G401.6 (cell line): Measurements from ENCODE around the gene ABCC5.
"Not testable (repeated sequence)": the region's sequence is repeated elsewhere in the genome, so short reads cannot be mapped to it uniquely, and the experiment has no call there.

Experiments used
- FAIRE-seq: peaks from 2 replicates; lab custom pipeline; 2012; peaks lifted over from hg19 to GRCh38; lab: Jason Lieb, UNC

Gene ABCC5

DNA sequence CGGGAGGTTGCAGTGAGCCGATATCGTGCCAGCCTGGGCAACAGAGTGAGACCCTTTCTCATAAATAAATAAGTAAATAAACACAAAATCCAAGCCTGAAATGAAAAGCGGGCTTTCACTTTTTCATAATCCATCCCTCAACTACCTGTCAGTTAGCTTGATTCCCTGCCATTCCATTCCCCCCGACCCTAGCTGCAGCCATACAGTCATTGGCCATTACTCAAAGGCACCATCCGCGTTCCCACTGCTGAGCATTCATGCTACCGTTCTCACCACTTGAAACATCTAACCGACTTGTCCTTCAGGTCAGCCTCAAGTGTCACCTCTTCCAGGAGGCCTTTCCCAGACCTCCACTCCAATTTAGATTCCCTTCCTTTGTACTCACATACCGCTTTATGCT lies 131.9 kb downstream of the ABCC5 start:
- no peak for FAIRE-seq

DNA sequence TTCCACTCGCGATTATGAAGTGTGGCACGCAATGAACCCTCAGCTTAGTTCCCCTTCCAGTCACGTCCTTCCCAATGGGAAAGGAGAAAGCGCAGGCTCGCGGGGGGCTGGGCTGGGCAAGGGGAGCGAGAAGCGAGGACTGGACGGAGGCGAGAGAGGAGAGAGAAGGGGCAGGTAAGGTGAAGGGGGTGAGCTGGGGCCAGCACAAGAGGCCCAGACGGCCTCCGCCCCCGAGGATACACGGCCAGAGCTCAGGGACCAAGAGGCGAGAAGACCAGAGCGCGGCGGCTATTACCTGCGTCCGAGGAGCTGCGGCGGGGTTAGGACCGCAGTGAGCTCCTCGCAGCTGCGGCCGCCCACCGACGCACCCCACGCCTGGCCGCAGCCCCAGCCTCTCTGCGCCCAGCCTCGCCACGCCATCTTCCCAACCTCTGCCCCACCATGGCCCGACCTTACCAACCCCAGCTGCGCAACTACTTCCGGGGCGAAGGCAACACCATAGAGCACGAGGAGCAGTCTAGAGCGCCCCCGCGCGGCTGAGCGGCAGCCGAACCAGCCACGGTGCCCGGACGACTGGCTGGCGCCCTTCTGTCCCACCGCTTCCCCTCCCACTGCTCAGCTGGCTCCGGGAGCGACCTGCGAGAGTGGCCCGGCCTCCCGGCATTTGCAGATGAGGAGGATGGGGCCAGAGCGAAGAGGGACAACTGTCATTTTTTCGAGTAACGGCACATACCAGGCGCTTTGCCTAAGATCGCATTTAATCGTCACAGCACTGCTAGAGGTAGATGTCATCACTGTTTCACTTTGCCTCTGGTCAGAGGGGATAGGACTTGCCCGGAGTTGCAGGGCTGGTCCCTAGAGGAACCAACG lies 133.0 kb downstream of the ABCC5 start, which contains the start of gene PARL:
Gene PARL (minus strand): TSS at position 454 of the 870 bp plus-strand sequence. CDS start 34 bp downstream, at position 420.
- no peak for FAIRE-seq

DNA sequence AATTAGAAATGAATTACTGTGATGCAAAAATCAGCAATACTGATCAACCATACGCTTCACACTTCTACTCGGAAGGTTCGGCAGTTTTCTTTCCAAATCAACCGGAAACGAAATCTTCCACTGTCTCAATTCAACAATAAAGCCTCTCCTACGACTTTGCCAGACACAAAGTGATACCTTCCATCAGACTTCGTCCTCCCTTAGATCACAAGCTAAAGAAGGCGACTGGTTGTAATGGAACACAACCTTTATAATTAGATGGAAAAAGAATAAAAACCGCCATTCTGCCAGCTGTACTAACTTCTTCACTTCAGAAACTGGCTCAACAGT lies 133.6 kb downstream of the ABCC5 start:
- no peak for FAIRE-seq

DNA sequence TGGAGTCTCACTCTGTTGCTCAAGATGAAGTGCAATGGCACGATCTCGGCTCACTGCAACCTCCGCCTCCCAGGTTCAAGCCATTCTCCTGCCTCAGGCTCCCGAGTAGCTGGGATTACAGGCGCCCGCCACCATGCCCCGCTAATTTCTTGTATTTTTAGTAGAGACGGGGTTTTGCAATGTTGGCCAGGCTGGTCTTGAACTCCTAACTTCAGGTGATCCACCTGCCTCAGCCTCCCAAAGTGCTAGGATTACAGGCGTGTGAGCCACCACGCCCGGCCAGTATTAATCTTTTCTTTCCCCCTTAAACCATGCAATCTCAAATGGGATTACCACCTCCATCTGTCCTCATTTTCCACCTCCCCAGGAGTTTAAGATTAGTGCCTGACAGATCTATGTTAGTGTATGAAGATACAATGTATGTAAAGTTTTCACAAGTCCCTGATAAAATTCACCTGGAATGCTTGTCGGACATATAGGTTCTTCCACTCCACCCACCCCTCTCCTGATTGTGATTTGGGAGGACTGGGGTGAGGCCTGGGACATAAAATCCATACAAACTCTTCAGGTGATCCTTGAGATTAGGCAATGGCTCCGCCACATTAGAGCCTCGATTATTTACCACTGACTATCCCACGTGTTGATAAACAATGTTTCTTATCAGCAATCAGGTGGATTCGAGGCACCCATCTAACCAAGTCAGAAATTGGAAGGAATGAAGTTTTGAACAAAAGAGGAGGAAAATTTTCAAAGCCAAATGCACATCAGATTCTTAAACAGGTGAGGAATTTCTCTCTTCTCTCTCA lies 134.2 kb downstream of the ABCC5 start:
- no peak for FAIRE-seq

DNA sequence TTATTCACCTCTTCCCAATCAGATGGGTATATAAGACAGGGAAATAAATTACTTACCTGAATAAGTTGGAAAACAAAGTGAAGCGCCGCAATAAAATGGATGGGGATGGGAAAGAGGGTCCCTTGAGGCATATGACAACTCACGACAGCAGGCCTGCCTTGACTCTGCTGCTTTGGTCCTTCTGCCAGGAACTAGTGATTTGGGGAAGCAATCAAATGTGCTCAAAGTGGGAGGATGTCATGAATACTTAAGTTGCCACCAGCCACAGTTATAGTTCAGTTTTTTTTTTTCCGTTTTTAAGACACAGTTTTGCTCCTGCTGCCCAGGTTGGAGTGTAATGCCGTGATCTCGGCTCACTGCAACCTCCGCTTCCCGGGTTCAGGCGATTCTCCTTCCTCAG lies 137.6 kb downstream of the ABCC5 start:
- no peak for FAIRE-seq

DNA sequence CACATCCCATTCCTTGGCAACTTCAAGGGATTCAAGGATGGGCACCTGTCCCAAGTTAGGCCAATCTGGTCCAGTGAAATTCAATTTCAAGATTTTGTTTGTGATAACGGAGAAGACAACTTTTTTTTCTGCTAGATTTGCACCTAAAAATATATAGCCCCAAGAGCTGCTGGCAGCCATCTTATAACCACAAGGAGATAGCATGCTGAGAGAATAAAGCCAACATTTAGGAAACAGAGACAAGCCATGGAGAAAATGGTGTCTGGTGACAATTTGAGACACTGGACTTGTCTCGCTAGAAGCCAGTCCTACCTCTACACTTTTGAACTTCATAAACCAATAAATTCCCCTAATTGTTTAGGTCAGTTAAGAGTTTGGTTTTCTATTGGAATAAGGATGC lies 138.4 kb downstream of the ABCC5 start:
- no peak for FAIRE-seq

DNA sequence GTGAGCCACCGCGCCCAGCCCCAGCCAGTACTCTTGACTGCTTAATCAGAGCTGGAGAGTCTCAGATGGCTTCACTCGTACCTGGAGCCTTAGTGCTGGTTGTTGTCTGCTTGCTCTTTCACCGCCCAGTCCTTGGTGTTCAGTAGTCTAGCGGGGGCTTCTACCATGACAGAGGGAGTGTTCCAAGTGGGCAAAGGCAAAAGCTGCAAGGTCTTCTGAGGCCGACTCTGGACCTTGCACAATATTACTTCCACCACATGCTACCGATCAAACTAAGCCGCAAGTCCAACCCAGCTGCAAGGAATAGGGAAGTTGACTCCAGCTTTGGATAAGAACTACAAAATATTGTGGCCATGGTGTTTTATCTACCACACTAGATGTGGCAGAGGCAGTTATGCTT lies 139.6 kb downstream of the ABCC5 start:
- no peak for FAIRE-seq

DNA sequence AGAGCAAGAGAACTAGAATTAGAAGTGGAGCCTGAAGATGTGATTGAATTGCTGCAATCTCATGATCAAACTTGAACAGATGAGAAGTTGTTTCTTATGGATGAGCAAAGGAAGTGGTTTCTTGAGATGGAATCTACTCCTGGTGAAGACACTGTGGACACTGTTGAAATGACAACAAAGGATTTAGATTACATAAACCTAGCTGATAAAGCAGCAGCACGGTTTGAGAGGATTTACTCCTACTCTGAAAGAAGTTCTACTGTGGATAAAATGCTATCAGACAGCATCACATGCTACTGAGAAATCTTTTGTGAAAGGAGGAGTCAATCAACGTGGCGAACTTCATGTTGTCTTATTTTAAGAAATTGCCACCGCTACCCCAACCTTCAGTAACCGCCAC lies 140.5 kb downstream of the ABCC5 start:
- not testable (repeated sequence) for FAIRE-seq

DNA sequence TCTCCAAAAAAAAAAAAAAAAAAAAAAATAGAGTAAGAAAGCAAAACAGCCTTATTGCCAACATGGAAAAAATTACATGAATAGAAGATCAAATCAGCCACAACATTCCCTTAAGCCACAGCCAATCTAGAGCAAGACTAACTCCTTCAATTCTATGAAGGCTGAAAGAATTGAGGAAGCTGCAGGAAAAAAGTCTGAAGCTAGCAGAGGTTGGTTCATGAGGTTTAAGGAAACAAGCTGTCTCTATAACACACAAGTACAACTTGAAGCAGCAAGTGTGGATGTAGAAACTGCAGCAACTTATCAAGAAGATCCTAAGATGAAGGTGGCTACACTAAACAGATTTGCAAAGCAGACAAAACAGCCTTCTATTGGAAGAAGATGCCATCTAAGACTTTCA lies 142.3 kb downstream of the ABCC5 start:
- FAIRE-seq, result no peak

DNA sequence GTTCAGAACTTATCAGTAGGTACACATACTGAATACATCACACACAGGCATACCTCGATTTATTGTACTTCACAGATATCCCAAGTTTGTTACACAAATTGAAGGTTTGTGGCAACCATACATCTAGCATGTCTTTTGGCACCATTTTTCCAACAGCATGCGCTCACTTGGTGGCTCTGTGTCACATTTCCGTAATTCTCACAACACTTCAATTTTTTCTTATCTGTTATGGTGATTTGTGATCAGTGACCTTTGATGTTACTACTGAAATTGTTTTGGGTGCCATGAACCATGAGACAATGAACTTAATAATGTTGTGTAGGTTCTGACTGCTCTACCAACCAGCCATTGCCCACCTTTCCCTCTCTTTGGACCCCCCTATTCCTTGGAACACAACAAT lies 143.8 kb downstream of the ABCC5 start:
- no peak for FAIRE-seq

DNA sequence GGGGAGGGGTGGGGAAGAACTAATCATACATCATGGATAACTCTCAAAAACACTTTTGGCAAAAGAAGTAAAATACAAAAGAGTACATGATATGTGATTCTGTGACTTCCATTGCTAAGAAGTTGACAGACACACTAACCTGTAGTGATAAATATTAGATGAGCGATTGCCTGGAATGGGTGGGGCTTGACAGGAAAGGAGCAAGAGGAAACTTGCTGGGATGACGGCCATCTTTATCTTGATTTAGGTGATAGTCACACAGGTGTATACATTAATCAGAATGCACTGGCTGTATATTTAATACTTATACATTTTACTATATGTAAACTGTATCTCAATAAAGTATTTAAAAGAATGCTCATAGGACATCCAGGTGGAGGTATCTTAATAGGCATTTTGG lies 146.1 kb downstream of the ABCC5 start:
- no peak for FAIRE-seq

DNA sequence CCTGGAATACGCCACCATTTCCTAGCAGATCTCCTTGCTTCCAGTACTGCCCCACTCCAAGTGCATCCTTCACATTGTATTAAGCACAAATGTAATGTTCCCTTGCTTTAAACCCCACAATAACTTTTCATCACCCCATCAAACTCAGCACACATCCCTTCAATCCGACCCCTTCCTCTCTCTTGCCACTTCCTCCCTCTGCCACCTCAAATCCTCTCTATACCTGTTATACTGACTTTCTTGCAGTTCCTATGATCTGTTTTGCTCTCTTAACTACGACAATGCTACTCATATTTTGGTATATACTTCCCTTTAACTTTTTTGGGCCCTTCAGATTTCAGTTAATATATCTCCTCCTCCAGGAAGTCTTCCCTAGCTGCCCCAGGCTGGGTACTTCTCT lies 147.1 kb downstream of the ABCC5 start:
- no peak for FAIRE-seq
